HG03108 (cell line): ENCODE results near the gene ZNF516.
A peak's percentile ranks its signal among the peaks of the same experiment; 100 is the strongest.

Experiments
- ATAC-seq: cut with Tn5 transposase; IDR thresholded peaks from one replicate; pipeline ENCODE4 v1.9.1; 2021; ENCODE audit warnings: moderate library complexity; ENCODE audit not compliant: unreplicated experiment

ZNF516 gene

DNA sequence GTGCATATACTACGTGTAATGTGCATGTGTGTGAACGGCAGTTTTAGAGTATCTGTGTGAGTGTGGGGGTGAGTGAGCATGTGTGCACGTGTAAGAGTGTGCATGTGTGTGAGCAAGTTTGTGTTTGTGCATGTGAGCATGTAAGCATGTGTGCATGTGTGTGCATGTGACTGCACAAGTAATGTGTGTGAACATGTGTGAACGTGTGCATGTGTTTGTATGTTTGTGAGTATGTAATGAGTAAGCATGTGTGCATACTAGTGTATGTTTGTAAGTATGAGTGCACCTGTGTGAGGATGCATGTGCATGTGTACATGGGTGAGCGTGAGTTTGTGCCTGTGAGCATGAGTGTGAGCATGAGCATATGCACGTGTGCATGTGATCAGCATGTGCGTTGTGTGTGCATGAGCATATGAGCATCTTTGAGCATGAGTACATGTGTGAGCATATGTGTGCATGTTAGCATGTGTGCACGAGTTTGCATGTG is 90.7 kb downstream of the ZNF516 start:
- no peak for ATAC-seq

DNA sequence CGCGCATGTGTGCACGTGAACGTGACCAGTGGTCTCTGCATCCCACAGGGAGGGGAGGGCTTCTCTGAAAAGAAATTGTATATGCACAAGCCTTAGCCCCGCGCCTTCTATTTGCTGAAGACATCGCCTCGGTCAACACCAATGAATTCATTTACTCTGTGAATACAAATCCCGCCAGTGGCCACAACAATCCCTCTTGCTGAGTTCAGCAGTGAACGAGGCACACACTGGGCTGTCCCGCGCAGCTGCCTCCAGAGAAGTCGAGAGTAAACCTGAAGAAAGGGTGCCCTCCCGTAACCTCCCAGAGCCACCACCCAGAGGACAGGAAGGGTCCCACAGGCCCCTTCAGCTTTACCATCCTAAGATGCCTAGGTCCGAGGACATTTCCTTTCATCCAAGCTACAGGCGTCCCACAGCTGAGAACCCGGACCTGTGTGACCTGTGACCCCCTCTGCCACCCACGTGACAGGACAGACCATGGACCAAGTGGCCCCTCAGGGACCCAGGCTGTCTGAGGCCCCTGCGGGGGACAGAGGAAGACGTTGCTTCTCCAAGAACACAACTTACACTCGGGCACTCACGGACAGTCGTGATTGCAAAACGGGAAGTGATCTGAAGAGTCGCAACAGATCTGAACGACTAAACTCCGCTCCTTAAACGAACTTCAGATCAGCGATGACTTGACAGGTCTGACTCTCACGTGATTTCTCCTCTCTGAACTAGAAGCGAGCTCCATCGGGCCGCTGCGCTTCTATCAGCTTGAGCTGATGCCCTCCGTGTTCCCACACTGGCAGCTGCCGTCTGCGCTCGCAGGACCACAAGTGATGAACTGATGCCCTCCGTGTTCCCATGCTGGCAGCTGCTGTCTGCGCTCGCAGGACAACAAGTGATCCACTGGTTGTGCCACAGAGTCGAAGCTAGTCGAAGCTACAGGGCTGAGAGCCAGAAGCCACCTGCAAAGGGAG is 92.7 kb downstream of the ZNF516 start:
- ATAC-seq, result no peak

DNA sequence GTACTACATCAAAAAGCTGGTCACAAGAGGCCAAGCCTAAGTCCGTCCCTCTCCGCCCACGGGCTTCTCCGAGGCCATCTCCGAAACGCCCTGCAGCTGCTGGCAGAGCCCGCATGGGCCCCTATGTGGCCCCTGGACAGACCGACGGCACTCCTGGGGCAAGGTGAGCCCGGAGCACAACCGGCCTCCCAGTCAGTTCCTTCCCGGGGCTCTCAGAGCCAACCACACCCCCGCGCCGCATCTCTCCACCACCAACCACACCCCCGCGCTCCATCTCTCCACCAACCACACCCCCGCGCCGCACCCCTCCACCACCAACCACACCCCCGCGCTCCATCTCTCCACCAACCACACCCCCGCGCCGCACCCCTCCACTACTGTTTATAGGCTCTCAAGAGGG is 93.5 kb downstream of the ZNF516 start:
- ATAC-seq, result no peak

DNA sequence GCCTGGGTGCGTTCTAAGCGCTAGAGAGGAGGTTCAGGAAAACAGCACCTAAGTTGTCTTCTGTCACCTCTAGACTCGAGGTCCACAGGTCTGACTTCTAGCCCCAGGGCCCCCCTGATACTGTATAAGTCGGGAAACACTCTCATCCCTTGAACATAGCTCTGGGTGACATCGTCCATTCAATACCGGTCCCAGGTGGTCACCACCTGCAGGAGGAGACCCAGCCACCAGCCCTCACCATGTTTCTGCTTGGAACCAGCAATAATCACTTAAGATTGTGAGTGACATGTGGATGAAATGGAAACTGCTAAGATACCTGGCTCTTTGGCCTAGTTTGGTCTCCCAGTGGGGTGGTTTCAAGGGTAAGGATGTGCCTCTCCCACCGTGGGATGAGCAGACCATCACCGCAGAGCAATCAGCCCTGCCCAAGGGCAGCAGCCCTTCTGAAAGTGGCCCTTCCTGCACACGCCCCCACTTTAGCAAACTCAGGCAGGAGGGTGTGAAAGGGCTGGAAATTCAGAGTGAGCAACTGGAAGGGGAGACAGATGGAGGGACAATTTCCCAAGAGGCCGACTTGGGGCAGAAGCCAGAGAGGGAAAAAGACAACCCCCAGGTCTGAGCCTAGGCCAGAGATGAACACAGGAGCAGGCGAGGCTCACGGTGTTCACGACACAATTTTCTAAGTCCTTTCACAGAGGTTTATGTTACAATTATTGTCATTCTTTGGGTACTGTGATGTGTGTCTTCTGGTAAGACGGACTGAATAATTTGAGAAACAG is 95.2 kb downstream of the ZNF516 start:
- no peak for ATAC-seq

DNA sequence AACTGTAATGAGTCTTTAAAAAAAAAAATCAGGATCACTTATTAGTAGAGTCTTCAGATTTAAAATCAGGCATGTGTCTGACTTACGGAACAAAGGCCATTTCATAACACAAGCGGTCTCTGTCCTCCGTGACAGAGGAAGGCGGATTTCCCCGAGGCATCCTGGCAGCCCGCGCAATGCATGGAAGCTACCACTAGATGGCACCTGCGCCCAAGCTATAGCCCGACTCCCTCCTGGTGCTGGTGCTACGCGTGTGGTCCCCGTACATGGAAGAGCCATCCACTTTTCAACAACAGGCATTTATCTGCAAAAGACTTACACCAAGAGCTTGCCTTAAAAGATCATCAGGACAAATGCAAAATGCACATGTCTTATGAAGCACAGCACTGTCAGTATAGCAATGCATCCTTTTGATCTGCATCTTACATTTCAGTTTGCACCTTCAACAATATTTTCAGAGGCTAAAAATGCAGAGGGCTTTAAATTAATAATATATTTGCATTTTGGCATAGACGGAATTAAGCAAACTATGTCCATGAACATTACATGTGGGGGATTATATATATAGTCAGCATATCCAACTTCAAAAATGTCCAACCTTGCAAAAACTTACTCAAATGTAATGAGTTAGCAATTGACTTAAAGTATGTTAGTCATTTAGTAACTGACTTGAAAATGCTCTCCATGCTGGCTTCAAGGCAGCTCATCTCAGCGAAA is 96.0 kb downstream of the ZNF516 start:
- ATAC-seq, result peak; percentile 87

DNA sequence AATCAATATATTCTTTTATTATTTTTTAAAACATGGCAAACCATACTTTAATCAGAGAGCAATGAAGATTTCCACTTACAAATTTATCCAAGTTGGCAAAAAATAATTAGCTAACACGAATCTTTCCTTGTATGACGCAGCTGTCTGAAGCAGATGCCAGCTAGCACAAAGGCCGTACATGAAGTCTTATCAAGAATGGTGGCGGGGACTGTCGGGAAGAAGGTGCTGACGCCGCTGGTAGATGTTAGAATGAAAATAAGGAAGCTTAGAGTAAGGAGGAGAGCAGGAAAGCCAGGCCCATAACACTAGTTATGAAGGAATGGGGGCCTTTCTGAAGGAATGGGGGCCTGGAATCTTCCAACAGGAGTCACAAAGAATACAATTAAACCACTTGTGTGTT is 96.7 kb downstream of the ZNF516 start:
- no peak for ATAC-seq

DNA sequence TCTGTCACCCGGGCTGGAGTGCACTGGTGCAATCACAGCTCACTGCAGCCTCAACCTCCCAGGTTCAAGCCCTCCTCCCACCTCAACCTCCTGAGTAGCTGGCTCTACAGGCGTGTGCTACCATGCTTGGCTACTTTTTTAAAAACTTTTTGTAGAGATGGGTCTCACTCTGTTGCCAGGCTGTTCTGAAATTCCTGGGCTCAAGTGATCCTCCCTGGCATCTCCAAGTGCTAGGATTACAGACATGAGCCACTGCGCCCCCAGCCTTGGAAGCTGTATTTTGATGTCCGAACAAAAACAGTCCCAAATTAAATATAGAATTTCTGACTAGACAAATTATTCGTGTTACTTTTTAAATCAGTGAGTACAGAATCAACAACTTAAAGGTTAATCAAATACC is 97.4 kb downstream of the ZNF516 start:
- no peak for ATAC-seq

DNA sequence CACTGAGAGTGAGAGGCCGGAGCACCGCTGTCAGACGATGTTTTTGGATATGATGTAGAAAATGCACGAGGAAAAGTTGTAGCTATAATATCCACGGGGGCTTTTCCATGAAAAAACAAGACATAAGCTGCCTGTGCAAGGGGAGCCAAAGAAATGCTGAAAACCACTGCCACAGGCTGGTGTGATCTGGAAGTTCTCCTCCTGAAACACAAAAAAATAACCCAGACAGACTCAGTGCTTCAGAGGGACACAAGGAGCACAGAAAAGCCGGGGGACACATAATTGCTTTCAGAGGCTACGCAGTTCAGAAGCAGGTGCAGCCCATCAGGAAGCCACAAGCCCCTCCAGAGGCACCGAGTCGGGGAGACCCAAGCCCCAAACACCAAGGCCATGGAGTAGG is 98.2 kb downstream of the ZNF516 start:
- no peak for ATAC-seq

DNA sequence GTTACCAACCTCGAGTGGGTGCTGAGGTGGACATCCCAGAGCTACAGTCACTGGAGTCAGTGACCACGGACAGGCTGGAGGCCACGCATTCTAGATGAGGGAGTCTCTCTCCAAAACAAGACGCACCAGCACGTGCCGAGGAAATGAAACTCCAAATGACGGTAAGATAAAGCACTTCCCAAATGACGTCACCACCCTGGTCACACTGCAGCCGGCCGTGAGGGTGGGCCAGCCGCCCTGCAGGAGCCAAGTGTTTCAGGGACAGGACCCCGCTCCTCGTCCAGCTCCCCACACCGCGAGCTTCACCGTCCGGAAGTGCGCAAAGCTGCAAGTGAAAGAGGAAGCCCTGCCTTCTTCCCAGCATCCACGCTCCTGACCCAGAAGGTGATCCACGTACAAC is 99.4 kb downstream of the ZNF516 start:
- ATAC-seq, result no peak

DNA sequence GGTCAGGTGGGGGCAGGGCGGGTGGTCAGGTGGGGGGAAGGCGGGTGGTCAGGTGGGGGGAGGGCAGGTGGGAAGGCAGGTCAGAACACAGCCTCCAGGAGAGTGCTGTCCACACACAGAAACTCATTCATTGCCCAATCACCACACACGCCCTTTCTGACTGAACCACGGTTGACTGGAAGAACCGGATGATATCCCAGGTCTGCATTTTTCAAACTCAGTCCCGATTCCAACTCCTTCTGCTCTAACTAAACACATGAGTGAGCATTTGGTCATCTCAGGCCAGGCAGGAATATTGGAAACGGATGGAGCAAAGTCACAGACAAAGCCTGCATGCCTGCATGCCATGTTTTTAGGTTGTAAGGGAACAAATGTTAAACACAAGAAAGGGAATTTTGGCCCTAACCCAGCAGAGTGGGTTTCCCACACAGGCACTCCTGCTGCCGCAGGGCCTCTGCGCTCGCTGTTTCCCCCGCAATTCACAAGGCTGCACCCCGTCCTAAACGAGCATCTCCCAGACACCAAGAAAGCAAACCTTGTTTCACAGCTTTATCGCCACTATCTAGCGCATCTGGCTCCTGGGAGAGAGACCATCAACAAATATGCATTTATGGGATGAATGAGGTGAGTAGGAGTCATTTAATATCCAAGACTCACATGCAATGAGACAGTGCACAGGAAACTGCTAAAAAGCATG is 100.1 kb downstream of the ZNF516 start:
- ATAC-seq, result no peak

DNA sequence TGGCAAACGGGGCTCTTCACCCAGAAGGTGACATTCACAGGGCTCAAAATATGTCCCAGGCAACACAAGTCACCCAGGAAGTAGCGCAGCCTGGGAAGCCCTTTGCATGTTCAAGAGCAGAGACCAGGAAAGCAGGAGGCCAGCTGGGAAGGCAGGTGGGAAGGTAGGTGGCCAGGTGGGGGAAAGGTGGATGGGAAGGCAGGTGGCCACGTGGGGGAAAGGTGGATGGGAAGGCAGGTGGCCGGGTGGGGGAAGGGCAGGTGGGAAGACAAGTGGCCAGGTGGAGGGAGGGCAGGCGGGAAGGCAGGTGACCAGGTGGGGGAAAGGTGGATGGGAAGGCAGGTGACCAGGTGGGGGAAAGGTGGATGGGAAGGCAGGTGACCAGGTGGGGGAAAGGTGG is 102.7 kb downstream of the ZNF516 start:
- no peak for ATAC-seq

DNA sequence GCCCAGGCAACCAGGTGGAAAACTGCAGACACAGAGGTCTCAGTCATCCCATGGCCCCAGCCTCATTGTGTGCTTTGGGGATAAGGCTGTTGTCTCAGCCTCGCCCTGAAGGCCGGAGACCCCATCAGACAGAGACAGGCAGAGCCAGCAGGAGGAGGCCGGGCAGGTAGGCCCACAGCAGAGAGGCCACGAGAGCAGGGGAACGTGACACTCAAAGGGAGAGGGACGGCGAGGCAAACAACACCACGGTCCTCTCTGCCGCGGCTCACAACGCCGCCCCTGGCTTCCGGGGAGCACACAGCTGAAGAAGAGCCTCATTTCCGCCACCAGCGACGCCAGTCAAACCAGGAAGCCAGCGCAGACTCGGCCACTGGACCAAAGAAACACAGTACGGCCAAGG is 103.3 kb downstream of the ZNF516 start:
- ATAC-seq, result no peak

DNA sequence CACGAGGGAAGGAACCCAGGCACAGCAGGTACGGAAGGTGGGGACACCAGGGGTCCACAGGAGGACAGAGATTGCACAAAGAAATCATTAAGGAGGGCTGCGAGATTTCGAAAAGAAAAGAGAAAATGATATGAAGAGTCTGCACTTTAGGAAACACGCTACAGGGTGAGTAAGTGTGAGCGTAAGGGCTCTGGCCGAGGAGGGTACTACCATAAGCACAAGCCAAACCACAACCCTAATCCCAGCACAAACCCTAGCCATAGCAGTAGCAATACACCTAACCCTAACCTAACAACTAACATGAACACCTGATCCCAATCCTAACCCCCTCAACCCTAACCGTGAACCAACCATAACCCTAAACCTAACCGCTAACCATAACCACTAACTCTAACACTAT is 104.0 kb downstream of the ZNF516 start:
- no peak for ATAC-seq

DNA sequence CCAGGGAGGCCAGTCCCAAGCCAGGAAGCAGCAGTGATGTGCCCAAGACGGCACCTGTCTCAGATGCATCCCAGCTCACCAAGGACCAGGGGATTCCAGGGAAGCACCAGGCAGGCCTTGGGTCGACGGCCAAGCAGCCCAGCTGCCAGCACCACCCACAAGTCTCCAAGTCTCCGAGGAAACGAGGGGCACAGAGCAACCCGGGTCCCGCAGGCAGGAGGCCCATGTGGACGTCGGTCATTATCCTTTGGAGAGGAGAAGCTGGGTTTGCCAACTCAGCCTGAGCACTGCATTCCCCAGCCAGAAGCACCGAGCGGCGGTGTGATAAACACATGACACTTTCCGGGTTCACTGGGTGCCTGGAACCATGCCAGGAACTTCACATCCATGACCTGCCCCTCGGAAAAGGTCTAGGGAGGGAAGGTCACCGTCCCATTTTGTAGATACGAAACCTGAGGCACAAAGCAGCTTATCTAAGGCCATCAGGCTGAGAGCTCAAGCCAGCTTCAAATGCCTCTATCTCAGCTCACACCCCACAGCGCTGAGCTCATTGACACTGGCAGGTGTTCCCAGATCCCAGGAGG is 104.5 kb downstream of the ZNF516 start:
- ATAC-seq, result no peak

DNA sequence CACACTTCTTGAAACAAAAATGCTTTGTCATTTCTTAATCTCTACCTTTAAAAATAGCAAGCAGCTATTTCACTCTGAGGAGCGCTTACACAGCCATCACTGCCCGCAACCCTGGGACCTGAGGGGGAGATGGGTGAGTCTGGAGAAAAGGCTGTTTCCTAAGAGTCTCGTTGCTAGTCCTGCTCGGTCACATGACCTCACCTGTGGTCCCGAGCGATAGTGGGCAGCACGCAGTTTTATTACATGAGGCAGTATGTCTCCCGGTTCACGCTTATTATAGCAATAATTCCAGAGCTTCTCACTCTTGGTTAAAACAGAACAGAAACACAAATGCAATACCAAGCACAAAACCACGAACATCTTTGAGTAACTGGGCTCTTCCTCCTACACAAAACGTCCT is 105.3 kb downstream of the ZNF516 start:
- no peak for ATAC-seq

DNA sequence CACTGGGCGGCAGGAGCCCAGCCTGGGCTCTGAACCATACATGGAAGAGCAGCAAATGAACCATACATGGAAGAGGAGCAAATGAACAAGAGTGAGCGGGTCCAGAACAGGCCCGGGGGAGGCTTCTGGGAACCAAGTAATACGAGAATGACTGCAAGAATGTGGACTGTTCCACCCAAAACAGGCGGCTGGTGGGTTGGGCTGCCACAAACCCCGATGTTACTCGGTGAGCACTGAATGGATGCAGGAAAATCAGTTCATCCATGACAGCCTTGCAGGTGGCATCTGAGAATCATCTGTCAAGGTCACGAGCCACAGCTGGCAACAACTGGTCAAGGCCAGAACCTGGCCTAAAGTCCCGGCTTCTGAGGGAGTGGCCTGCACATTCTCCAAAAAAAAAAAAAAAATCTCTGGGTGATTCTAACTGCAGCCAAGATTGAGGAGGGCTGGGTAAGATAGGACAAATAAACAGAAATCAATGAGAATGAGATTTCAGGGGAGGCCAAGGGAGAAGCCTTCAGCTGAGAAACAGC is 106.1 kb downstream of the ZNF516 start:
- no peak for ATAC-seq

DNA sequence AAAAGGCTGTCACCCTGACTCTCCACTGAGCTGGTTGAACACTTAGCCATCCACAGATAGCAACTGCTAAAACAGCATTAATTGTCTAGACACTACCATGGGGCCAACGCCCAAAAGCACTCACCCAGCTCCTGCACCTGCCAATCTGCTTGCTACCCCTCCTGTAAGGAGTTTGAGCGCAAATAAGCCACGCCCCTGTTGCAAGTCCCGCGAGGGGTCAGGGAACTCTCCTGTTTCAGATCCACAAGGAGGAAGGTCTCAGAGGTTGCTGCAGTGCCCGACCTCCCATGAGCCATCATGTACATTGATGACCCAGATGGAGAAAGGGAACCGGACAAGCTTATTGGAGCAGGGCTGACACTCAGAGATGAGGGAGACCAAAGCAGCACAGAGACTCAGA is 106.8 kb downstream of the ZNF516 start:
- ATAC-seq, result no peak

DNA sequence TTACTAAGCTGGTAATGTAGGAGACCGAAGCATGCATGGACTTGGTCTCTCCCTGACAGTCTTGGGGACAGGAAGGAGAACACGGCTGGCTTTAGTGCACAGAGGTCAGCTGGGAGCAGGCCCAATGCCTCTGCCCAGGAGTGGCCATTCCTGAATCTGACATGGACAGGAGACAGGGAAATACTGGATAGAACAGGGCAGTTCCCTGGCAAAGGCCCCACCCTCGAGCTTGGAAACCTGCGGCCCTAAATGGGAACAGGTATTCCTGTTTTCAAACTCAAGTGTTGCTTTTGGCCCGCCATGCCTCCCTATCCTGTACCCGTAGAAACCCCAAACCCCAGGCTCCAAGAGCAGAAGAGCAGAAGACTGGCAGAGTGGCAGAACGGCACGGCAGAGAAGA is 107.4 kb downstream of the ZNF516 start:
- ATAC-seq, result no peak

DNA sequence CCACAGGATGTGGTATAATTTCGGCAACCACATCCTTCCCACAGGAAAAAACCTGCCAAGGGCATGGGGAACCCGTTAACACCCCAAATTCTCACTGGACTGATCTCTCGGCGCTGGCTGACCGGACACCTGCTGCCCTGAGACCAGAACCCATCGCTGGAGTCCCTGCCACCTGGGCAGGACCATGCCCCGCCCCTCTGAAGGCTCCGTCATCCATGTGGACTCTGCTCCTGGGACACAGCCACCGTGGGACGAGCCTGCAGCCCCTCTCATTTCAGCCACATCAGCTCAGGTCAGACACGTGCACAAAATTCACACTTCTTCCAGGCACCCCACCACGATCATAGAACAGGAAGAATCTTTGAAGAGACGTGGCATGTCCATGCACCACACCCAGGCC is 108.2 kb downstream of the ZNF516 start:
- no peak for ATAC-seq

DNA sequence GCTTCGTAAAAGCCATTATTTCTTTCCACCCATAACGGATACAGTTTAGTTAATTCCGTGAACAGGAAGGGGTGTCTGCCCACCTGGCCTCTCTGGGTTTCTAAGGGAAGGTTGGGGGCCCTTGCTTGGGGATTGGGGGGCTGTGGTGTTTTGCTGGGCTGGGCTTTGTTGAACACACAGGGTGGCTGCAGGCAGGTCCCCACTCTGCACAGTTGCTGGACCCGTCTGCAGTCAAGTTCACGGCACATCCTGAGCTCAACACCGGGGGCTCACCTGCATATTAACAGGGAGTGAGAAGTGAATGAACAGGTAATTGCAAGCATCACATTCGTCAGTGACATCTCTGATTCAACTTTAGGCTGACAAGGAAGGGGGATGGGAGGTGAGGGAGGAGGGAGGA is 109.0 kb downstream of the ZNF516 start:
- no peak for ATAC-seq
